GM23338 (cell line): ENCODE measurements around the gene PCLAF. TPM values are rescaled to one million over a fixed set of nuclear protein-coding genes. Genes with fewer than 3 reads are reported as not detected.
"Not testable (repeated sequence)": the region's sequence is repeated elsewhere in the genome, so short reads cannot be mapped to it uniquely, and the experiment has no call there.

Source experiments
- ATAC-seq: fragments of 200-7000 bp; cut with Tn5 transposase; 3 replicates; pipeline ENCODE4 v1.9.1; 2020
- DNase-seq: peaks from one replicate; pipeline ENCODE4 v3.0.0-alpha.2; 2015; ENCODE audit warnings: low spot score
- H2AFZ ChIP-seq: fragments of 200-600 bp; sonication (generic); 2 replicates; pipeline ENCODE4 v1.8.0; 2016; ENCODE audit warnings: antibody characterized with exemption, mild to moderate bottlenecking, moderate library complexity
- H3F3A ChIP-seq: fragments of 200-600 bp; sonication (generic); replicated peaks from 2 replicates; pipeline ENCODE4 v1.8.0; 2017; ENCODE audit warnings: antibody characterized with exemption, mixed run types, low read depth
- H3K27ac ChIP-seq: fragments of 200-600 bp; sonication (generic); 2 replicates; pipeline ENCODE4 v1.6.1; 2016; ENCODE audit warnings: low read depth
- H3K27me3 ChIP-seq: fragments of 200-600 bp; sonication (generic); 2 replicates; pipeline ENCODE4 v1.8.0; 2016; ENCODE audit warnings: mild to moderate bottlenecking, mixed run types, moderate library complexity; ENCODE audit not compliant: insufficient read depth
- H3K36me3 ChIP-seq: fragments of 200-600 bp; sonication (generic); 2 replicates; pipeline ENCODE4 v1.8.0; 2016; ENCODE audit warnings: mild to moderate bottlenecking; ENCODE audit not compliant: insufficient read depth
- H3K4me1 ChIP-seq: fragments of 200-600 bp; sonication (generic); 2 replicates; pipeline ENCODE4 v1.8.0; 2016; ENCODE audit warnings: mild to moderate bottlenecking, moderate library complexity; ENCODE audit not compliant: insufficient read depth
- H3K4me2 ChIP-seq: fragments of 200-600 bp; sonication (generic); 2 replicates; pipeline ENCODE4 v1.7.1; 2017; ENCODE audit warnings: mixed run types
- H3K4me3 ChIP-seq: fragments of 200-600 bp; sonication (generic); 2 replicates; pipeline ENCODE4 v1.6.1; 2016; ENCODE audit warnings: mixed run types
- H3K79me2 ChIP-seq: fragments of 200-600 bp; sonication (generic); replicated peaks from 2 replicates; pipeline ENCODE4 v1.8.0; 2017; ENCODE audit warnings: mild to moderate bottlenecking; ENCODE audit not compliant: insufficient read depth
- H3K9me2 ChIP-seq: fragments of 200-600 bp; sonication (generic); 2 replicates; pipeline ENCODE4 v1.8.0; 2017; ENCODE audit not compliant: insufficient read depth
- H4K20me1 ChIP-seq: fragments of 200-600 bp; sonication (generic); replicated peaks from 2 replicates; pipeline ENCODE4 v1.8.0; 2017; ENCODE audit warnings: mild to moderate bottlenecking; ENCODE audit not compliant: insufficient read depth
- H3K27ac Mint-ChIP-seq: 2 replicates; pipeline ENCODE4 v1.8.0; 2020; ENCODE audit warnings: inconsistent platforms, mild to moderate bottlenecking, moderate library complexity, mixed read lengths
- H3K27me3 Mint-ChIP-seq: 3 replicates; pipeline ENCODE4 v1.8.0; 2022; ENCODE audit warnings: low read depth, mild to moderate bottlenecking, moderate library complexity, mixed read lengths, inconsistent platforms; ENCODE audit not compliant: insufficient read depth, poor library complexity
- H3K36me3 Mint-ChIP-seq: 3 replicates; pipeline ENCODE4 v1.8.0; 2021; ENCODE audit warnings: low read depth, mild to moderate bottlenecking, inconsistent platforms, moderate library complexity, mixed read lengths
- H3K4me1 Mint-ChIP-seq: 3 replicates; pipeline ENCODE4 v1.8.0; 2020; ENCODE audit warnings: mild to moderate bottlenecking, inconsistent platforms, mixed read lengths
- H3K4me3 Mint-ChIP-seq: 3 replicates; pipeline ENCODE4 v1.8.0; 2021; ENCODE audit warnings: moderate library complexity, mild to moderate bottlenecking, inconsistent platforms, mixed read lengths
- H3K9me3 Mint-ChIP-seq: 3 replicates; pipeline ENCODE4 v1.8.0; 2020; ENCODE audit warnings: moderate library complexity, mild to moderate bottlenecking, inconsistent platforms, mixed read lengths
- CTCF ChIP-seq, 2 experiments: fragments of 200-600 bp in 1 of 2; sonication (generic) in 1 of 2; conservative IDR thresholded peaks; 2 replicates each; pipeline versions ENCODE4 v1.5.1 to v1.6.1; 2016 to 2017; ENCODE audit warnings: antibody characterized with exemption in 2 of 2, low read depth in 2 of 2, mild to moderate bottlenecking in 2 of 2, moderate library complexity in 1 of 2
- EZH2 ChIP-seq: fragments of 200-600 bp; sonication (generic); IDR thresholded peaks from one replicate; pipeline ENCODE4 v1.8.0; 2017; ENCODE audit warnings: antibody characterized with exemption, mild to moderate bottlenecking, low read depth; ENCODE audit not compliant: unreplicated experiment
- EZH2phosphoT487 ChIP-seq: fragments of 200-600 bp; sonication (generic); IDR thresholded peaks from one replicate; pipeline ENCODE4 v1.8.1; 2018; ENCODE audit warnings: antibody characterized with exemption; ENCODE audit not compliant: unreplicated experiment
- POLR2AphosphoS5 ChIP-seq: IDR thresholded peaks from 2 replicates; pipeline ENCODE4 v1.6.1; 2016; ENCODE audit warnings: antibody characterized with exemption, low read depth
- ZNF462 ChIP-seq: fragments of 250-450 bp; sonication (Bioruptor Pico); IDR thresholded peaks from 2 replicates; pipeline ENCODE4 v1.5.0; 2020; ENCODE audit warnings: mild to moderate bottlenecking, moderate library complexity
- polyA plus RNA-seq: library from polyadenylated mRNA; unstranded; fragments of >200 nt; fragmentation: Nextera tagmentation; extraction: Ambion mirVana; gene quantifications from 2 replicates; pipeline ENCODE4 v1.2.1, GENCODE V29; 2016
- total RNA-seq: library from RNA; depleted of rRNA; stranded (reverse); fragments of >200 nt; shearing (Covaris generic); gene quantifications from 2 replicates; pipeline ENCODE4 v1.2.3, GENCODE V29; 2014

Gene PCLAF
- total and polyA plus RNA-seq, 2 experiments from 2014 or later: 48.9 to 206 TPM

DNA sequence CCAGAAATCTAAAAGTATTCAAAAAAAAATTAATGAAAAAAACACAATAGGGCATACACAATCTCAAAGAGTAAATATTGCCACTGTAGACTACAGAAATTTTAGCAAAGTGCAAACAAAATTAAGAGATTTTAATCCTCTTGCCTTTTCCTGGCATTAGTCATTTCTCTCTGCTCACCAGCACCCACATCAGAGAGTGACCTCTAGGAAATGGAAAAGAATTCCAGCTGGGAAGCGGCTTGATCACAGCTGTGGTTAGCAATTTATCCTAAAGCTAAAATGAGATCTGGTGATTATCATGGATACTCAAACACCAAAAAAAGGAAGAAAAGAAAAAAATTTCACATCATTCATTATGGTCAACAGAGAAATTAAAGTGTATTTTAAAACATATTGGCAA lies 32.8 kb downstream of the PCLAF start (continued):
- TF ChIP-seq ZNF462 (CRISPR knock-in tag) (no peak), EZH2 (no peak), POLR2AphosphoS5 (no peak), EZH2phosphoT487 (no peak)

GRCh38 chr15:64346242-64346641 lies 35.0 kb downstream of the PCLAF start:
- H3K4me3 ChIP-seq, H3K9me3 Mint-ChIP-seq, H3K9me2 ChIP-seq, H3K36me3 ChIP-seq, H3K27me3 Mint-ChIP-seq, H4K20me1 ChIP-seq, H2AFZ ChIP-seq, H3F3A ChIP-seq, H3K27ac ChIP-seq, DNase-seq, H3K27me3 ChIP-seq, H3K36me3 Mint-ChIP-seq, H3K4me2 ChIP-seq, ATAC-seq, H3K27ac Mint-ChIP-seq, H3K4me3 Mint-ChIP-seq: not testable (repeated sequence)
- peaks cover 14% of the 10 kb centered on the region for H3K4me1 Mint-ChIP-seq
- peaks cover 12% of the 10 kb centered on the region for H3K4me1 ChIP-seq
- peaks cover 58% of the 10 kb centered on the region for H3K79me2 ChIP-seq

DNA sequence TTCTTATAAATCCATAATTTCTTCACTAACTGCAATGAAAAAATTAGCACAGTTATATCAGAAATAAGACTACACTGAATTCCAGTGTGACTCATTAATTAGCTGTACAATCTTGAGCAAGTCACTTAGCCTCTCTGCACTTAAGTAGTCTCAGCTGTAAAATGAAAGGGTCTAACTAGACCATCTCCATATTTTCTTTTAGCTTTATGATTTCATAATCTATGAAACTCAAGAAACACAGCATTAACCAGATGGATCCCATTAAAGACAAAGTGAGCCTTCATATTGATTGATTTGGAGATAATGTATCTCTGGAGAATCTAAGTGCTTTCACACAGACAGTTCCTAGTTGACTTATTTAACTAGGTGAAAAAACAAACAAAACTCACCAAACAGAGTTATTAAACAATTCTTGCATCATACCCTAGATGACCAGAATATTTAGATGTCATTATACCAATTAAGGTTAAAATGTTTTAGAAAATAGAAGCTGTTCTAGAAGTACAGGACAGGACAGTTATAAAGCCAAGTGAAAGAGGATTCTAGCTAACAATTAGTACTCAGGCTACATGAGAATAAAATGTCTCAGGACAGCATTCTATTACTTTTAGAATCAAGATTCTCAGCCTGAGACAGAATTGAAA lies 36.5 kb downstream of the PCLAF start:
- H4K20me1 ChIP-seq: no peaks in the 10 kb centered on the region
- H3K27ac Mint-ChIP-seq: no peak overlapping the region
- TF ChIP-seq EZH2phosphoT487: no peak
- no peak for TF ChIP-seq CTCF (conservative IDR thresholded peaks at IDR 0.05; ENCODE audit: low read depth in 2 of 2)

More for the DNA sequence above, 36.5 kb downstream of the PCLAF start:
- Histone ChIP-seq H3K36me3 (no peaks in the 10 kb centered on the region), H3F3A (no peaks in the 10 kb centered on the region), H3K4me3 (no peak overlapping the region), H3K27ac (no peak overlapping the region), H3K4me1 (peaks cover 12% of the 10 kb centered on the region), H3K4me2 (no peak overlapping the region), H3K27me3 (no peaks in the 10 kb centered on the region), H3K9me2 (no peaks in the 10 kb centered on the region), H3K79me2 (peaks cover 43% of the 10 kb centered on the region), H2AFZ (no peak overlapping the region)
- no peak for ATAC-seq
- Mint-ChIP-seq H3K36me3 (peaks cover 9% of the 10 kb centered on the region; the same call in 2 of the 3 replicates), H3K4me1 (peaks cover 14% of the 10 kb centered on the region), H3K27me3 (no peaks in the 10 kb centered on the region), H3K4me3 (no peak overlapping the region), H3K9me3 (no peaks in the 10 kb centered on the region)
- DNase-seq: no peak
